HFFc6 (cell line): ENCODE measurements around the gene DRAXIN. TPM values are rescaled to one million over a fixed set of nuclear protein-coding genes. Genes with fewer than 3 reads are reported as not detected.

Source experiments
- DNase-seq: peaks from one replicate; pipeline ENCODE4 v3.0.0-alpha.2; 2018
- H3K27ac Mint-ChIP-seq: 2 replicates; pipeline ENCODE4 v1.8.0; 2020; ENCODE audit warnings: mild to moderate bottlenecking, mixed read lengths
- H3K27me3 Mint-ChIP-seq: 2 replicates; pipeline ENCODE4 v1.8.0; 2021; ENCODE audit warnings: mild to moderate bottlenecking, moderate library complexity, mixed read lengths; ENCODE audit not compliant: insufficient read depth
- H3K36me3 Mint-ChIP-seq: 2 replicates; pipeline ENCODE4 v1.8.0; 2021; ENCODE audit warnings: low read depth, mixed read lengths
- H3K4me1 Mint-ChIP-seq: 2 replicates; pipeline ENCODE4 v1.8.0; 2020; ENCODE audit warnings: low read depth, mixed read lengths
- H3K4me3 Mint-ChIP-seq: 2 replicates; pipeline ENCODE4 v1.8.0; 2020; ENCODE audit warnings: mild to moderate bottlenecking, moderate library complexity, mixed read lengths
- H3K9me3 Mint-ChIP-seq: 2 replicates; pipeline ENCODE4 v1.8.0; 2020; ENCODE audit warnings: mild to moderate bottlenecking, mixed read lengths
- total RNA-seq, 6 experiments: library from RNA; stranded (reverse); fragmentation: NEBNext Ultra II Directional; extraction: Animal tissue kit (Norgen Biotek cat#: 25700); gene quantifications; 2 replicates in 1 of 6; 3 replicates in 5 of 6; pipeline ENCODE4 v1.2.3, GENCODE V29; 2021
- TF ChIP-seq, protein P1 (sequence below): fragments of 200-600 bp; sonication (generic); IDR thresholded peaks from 2 replicates; pipeline ENCODE4 v1.5.0; 2021; ENCODE audit warnings: antibody characterized with exemption, mild to moderate bottlenecking

Gene DRAXIN
- total RNA-seq, 6 experiments from 2014 or later, result not detected

DNA sequence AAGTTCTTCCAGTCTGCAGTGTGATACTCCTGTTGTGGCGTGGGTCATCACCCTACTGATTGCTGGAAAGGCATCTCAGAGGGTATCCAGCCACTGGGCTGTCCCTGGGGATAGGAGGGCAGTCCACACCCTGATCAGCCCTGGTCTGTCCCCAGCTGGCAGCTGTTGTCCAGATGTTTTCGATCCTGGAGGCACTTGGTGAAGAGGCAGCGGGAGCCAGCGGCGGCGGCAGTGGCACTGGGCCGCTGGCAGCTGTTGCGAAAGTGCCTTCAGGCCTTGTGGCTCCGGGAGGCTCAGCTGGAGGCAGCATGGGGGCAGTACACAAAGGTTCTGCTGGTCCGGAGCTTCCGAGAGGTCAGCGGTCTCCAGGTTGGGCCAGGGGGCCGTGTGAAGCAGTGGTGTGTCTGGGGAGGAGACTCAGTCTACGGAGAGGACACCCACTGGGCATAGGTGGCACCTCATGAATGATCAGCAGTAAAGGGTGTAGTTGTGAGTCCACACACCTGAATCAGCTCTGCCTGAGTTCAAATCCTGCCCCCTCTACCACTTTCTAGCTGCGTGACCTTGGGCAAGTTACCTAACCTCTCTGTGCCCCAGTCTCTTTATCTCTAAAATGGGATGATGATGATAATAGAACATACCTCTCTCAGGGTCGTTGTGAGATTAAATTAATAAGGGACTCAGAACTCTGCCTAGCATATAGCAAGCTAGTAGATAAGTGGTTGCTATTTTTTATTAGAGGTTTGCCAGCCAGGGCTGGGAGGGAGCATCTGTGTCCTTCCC lies 76.6 kb downstream of the DRAXIN start:
- no peaks in the 10 kb centered on the region for H3K36me3 Mint-ChIP-seq
- H3K27ac Mint-ChIP-seq, result no peak overlapping the region
- no peak for DNase-seq
- H3K4me3 Mint-ChIP-seq, result no peak overlapping the region
- H3K9me3 Mint-ChIP-seq, result no peaks in the 10 kb centered on the region
- TF ChIP-seq, protein P1, sequence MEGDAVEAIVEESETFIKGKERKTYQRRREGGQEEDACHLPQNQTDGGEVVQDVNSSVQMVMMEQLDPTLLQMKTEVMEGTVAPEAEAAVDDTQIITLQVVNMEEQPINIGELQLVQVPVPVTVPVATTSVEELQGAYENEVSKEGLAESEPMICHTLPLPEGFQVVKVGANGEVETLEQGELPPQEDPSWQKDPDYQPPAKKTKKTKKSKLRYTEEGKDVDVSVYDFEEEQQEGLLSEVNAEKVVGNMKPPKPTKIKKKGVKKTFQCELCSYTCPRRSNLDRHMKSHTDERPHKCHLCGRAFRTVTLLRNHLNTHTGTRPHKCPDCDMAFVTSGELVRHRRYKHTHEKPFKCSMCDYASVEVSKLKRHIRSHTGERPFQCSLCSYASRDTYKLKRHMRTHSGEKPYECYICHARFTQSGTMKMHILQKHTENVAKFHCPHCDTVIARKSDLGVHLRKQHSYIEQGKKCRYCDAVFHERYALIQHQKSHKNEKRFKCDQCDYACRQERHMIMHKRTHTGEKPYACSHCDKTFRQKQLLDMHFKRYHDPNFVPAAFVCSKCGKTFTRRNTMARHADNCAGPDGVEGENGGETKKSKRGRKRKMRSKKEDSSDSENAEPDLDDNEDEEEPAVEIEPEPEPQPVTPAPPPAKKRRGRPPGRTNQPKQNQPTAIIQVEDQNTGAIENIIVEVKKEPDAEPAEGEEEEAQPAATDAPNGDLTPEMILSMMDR, result no peak
- no peaks in the 10 kb centered on the region for H3K4me1 Mint-ChIP-seq
- peaks cover 27% of the 10 kb centered on the region for H3K27me3 Mint-ChIP-seq

DNA sequence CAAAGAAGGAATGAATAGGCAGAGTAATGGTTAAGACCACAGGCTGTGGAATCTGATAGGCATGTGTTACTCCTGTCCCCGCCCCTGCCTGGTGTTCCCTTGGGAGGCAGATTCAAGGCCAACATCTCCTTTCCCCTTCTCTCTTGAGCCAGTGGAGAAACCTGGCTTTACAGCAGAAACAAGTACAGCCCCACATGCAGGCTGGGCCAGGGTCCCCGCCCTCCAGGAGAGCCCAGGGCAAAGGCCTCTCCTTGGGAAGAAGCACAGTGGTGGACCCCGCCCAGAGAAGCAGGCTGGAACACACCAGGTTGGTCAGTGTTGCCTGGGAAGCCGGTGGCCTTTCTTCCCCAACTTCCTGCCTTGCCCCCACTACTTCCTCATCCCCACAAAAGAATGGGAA lies 77.3 kb downstream of the DRAXIN start:
- DNase-seq, result no peak
- Mint-ChIP-seq H3K4me3 (no peak overlapping the region), H3K27ac (no peak overlapping the region), H3K9me3 (no peaks in the 10 kb centered on the region), H3K36me3 (no peaks in the 10 kb centered on the region), H3K27me3 (peaks cover 25% of the 10 kb centered on the region), H3K4me1 (no peaks in the 10 kb centered on the region)
- TF ChIP-seq, protein P1, result no peak

DNA sequence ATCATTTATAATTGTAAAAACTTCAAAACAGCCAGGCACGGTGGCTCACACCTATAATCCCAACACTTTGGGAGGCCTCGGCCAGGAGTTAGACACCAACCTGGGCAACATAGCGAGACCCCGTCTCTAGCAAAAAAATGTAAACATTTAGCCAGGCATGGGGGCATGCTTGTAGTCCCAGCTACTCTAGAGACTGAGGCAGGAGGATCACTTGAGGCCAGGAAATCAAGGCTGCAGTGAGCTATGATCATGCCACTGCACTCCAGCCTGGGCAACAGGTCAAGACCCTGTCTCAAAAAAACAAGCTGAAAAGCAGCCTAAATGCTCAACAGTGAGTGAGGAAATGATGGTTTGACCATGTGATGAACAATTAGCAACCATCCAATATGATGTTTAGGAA lies 77.8 kb downstream of the DRAXIN start:
- Mint-ChIP-seq H3K4me1 (no peaks in the 10 kb centered on the region), H3K4me3 (no peak overlapping the region), H3K27me3 (peaks cover 23% of the 10 kb centered on the region), H3K9me3 (no peaks in the 10 kb centered on the region), H3K36me3 (no peaks in the 10 kb centered on the region), H3K27ac (no peak overlapping the region)
- TF ChIP-seq, protein P1, result no peak
- DNase-seq, result no peak

DNA sequence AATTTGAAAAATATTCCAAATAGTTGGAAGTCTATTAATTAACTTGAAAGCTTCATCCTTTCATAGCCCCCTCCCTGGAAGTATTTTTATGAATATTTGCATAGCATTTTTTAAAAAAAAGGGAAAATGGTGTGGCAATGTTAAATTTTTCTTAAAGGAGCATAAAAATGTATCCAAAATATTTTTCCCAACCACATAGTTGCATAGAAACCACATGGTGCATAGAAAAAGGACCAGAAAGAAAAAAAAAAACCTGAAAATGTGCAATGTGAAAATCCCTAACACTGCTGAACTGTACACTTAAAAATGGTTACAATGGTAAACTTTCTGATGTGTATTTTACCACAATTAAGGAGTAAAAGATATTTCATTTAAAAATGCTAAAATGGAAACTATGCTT lies 78.5 kb downstream of the DRAXIN start:
- Mint-ChIP-seq H3K4me3 (no peak overlapping the region), H3K27me3 (peaks cover 23% of the 10 kb centered on the region), H3K9me3 (no peaks in the 10 kb centered on the region), H3K4me1 (no peaks in the 10 kb centered on the region), H3K36me3 (no peaks in the 10 kb centered on the region), H3K27ac (no peak overlapping the region)
- TF ChIP-seq, protein P1, result no peak
- DNase-seq, result no peak

DNA sequence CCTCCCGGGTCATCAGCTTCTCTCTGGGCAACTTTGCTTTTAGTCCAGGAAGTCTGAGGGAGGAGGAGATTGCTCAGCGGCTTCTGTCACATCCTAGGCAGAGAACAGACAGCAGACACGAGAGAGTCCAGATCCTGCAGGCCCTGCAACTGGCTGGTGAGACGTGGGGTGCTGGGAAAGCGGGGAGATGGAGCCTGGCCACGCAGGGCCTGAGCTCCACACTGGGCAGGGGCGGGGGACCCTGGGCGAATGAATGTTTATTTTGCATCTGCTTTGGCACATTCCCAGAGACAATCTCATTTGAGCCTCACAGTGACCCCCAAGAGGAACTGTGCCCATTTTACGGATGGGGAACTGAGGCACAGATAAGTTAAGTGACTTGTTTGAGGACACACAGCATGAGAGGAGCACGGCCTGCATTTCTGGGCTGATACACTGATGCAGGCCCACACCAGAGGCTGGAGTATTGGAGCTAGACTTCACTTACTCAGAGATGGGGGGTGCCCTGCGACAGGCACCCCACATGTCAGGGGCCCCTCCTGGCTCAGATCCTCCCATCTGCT lies 80.1 kb downstream of the DRAXIN start:
- Mint-ChIP-seq H3K4me1 (no peaks in the 10 kb centered on the region), H3K36me3 (no peaks in the 10 kb centered on the region), H3K27ac (no peak overlapping the region), H3K9me3 (no peaks in the 10 kb centered on the region), H3K27me3 (peaks cover 28% of the 10 kb centered on the region), H3K4me3 (no peak overlapping the region)
- no peak for DNase-seq
- TF ChIP-seq, protein P1, result no peak
